ENCODE data around the gene IWS1.
"Not testable (repeated sequence)": the region's sequence is repeated elsewhere in the genome, so short reads cannot be mapped to it uniquely, and the experiment has no call there.

Gene IWS1

GRCh38 chr2:127530245-127531140, 4.2 kb upstream of the IWS1 start:
- no peak overlapping the region for H3K9ac ChIP-seq (ENCODE audit: low read depth in 1 of 2, low read length in 2 of 2)
- peaks cover 16 to 22% of the 10 kb centered on the region in 2 donors for H3K4me1 ChIP-seq (ENCODE audit: control insufficient read depth in 2 of 2, insufficient read depth in 2 of 2, low read length in 2 of 2)
- no peak overlapping the region for H3K4me3 ChIP-seq (ENCODE audit: low read length in 2 of 2)
- no peaks in the 10 kb centered on the region for H3K27me3 ChIP-seq (ENCODE audit: control insufficient read depth in 2 of 2, insufficient read depth in 2 of 2, low read length in 2 of 2)
- H3K27ac ChIP-seq (ENCODE audit: low read depth in 2 of 2, low read length in 2 of 2): peak overlapping the region; percentile 54 to 56
- no peaks in the 10 kb centered on the region for H3K9me3 ChIP-seq (ENCODE audit: control insufficient read depth in 2 of 2, low read length in 2 of 2)
- H3K36me3 ChIP-seq (ENCODE audit: control insufficient read depth in 2 of 2, insufficient read depth in 2 of 2, low read length in 2 of 2): no peaks in the 10 kb centered on the region

GRCh38 chr2:127529416-127529815, 3.1 kb upstream of the IWS1 start:
- peaks cover 17 to 20% of the 10 kb centered on the region in 2 donors for H3K4me1 ChIP-seq (ENCODE audit: control insufficient read depth in 2 of 2, insufficient read depth in 2 of 2, low read length in 2 of 2)
- not testable (repeated sequence) for H3K27ac ChIP-seq (ENCODE audit: low read depth in 2 of 2, low read length in 2 of 2); H3K9ac ChIP-seq (ENCODE audit: low read depth in 1 of 2, low read length in 2 of 2); H3K36me3 ChIP-seq (ENCODE audit: control insufficient read depth in 2 of 2, insufficient read depth in 2 of 2, low read length in 2 of 2); H3K4me3 ChIP-seq (ENCODE audit: low read length in 2 of 2); H3K9me3 ChIP-seq (ENCODE audit: control insufficient read depth in 2 of 2, low read length in 2 of 2); H3K27me3 ChIP-seq (ENCODE audit: control insufficient read depth in 2 of 2, insufficient read depth in 2 of 2, low read length in 2 of 2)

GRCh38 chr2:127528487-127528886, 2.2 kb upstream of the IWS1 start:
- no peak overlapping the region for H3K27ac ChIP-seq (ENCODE audit: low read depth in 2 of 2, low read length in 2 of 2)
- no peaks in the 10 kb centered on the region for H3K9me3 ChIP-seq (ENCODE audit: control insufficient read depth in 2 of 2, low read length in 2 of 2)
- peaks cover 12 to 14% of the 10 kb centered on the region in 2 donors for H3K4me1 ChIP-seq (ENCODE audit: control insufficient read depth in 2 of 2, insufficient read depth in 2 of 2, low read length in 2 of 2)
- H3K27me3 ChIP-seq (ENCODE audit: control insufficient read depth in 2 of 2, insufficient read depth in 2 of 2, low read length in 2 of 2): no peaks in the 10 kb centered on the region
- peaks cover 4% of the 10 kb centered on the region in 2 donors for H3K36me3 ChIP-seq (ENCODE audit: control insufficient read depth in 2 of 2, insufficient read depth in 2 of 2, low read length in 2 of 2)
- no peak overlapping the region for H3K4me3 ChIP-seq (ENCODE audit: low read length in 2 of 2)
- no peak overlapping the region for H3K9ac ChIP-seq (ENCODE audit: low read depth in 1 of 2, low read length in 2 of 2)

- H3K9me3 ChIP-seq (ENCODE audit: control insufficient read depth in 2 of 2, low read length in 2 of 2): no peaks in the 10 kb centered on the region
- peak overlapping the region; percentile 97 to 98 for H3K27ac ChIP-seq (ENCODE audit: low read depth in 2 of 2, low read length in 2 of 2)
- H3K36me3 ChIP-seq (ENCODE audit: control insufficient read depth in 2 of 2, insufficient read depth in 2 of 2, low read length in 2 of 2): peaks cover 5 to 14% of the 10 kb centered on the region in 2 donors
- peaks cover 12 to 14% of the 10 kb centered on the region in 2 donors for H3K4me1 ChIP-seq (ENCODE audit: control insufficient read depth in 2 of 2, insufficient read depth in 2 of 2, low read length in 2 of 2)
- no peaks in the 10 kb centered on the region for H3K27me3 ChIP-seq (ENCODE audit: control insufficient read depth in 2 of 2, insufficient read depth in 2 of 2, low read length in 2 of 2)
- H3K4me3 ChIP-seq (ENCODE audit: low read length in 2 of 2): peak overlapping the region; percentile 88 to 90
- H3K9ac ChIP-seq (ENCODE audit: low read depth in 1 of 2, low read length in 2 of 2): peak overlapping the region; percentile 88 to 97
Measured at GRCh38 chr2:127527001-127527804, 914 bp upstream of the IWS1 start.

GRCh38 chr2:127525691-127526131, 578 bp downstream of the IWS1 start:
- peaks cover 10 to 12% of the 10 kb centered on the region in 2 donors for H3K4me1 ChIP-seq (ENCODE audit: control insufficient read depth in 2 of 2, insufficient read depth in 2 of 2, low read length in 2 of 2)
- peaks cover 11 to 26% of the 10 kb centered on the region in 2 donors for H3K36me3 ChIP-seq (ENCODE audit: control insufficient read depth in 2 of 2, insufficient read depth in 2 of 2, low read length in 2 of 2)
- no peaks in the 10 kb centered on the region for H3K9me3 ChIP-seq (ENCODE audit: control insufficient read depth in 2 of 2, low read length in 2 of 2)
- peak overlapping the region; percentile 88 to 97 for H3K9ac ChIP-seq (ENCODE audit: low read depth in 1 of 2, low read length in 2 of 2)
- peak overlapping the region; percentile 88 to 90 for H3K4me3 ChIP-seq (ENCODE audit: low read length in 2 of 2)
- H3K27ac ChIP-seq (ENCODE audit: low read depth in 2 of 2, low read length in 2 of 2): peak overlapping the region; percentile 97 to 98
- no peaks in the 10 kb centered on the region for H3K27me3 ChIP-seq (ENCODE audit: control insufficient read depth in 2 of 2, insufficient read depth in 2 of 2, low read length in 2 of 2)

GRCh38 chr2:127524198-127524834, 2.0 kb downstream of the IWS1 start:
- Histone ChIP-seq H3K36me3 (ENCODE audit: control insufficient read depth in 2 of 2, insufficient read depth in 2 of 2, low read length in 2 of 2) (peaks cover 15 to 32% of the 10 kb centered on the region in 2 donors), H3K4me1 (ENCODE audit: control insufficient read depth in 2 of 2, insufficient read depth in 2 of 2, low read length in 2 of 2) (peaks cover 10 to 12% of the 10 kb centered on the region in 2 donors)
- not testable (repeated sequence) for H3K9ac ChIP-seq (ENCODE audit: low read depth in 1 of 2, low read length in 2 of 2); H3K4me3 ChIP-seq (ENCODE audit: low read length in 2 of 2); H3K9me3 ChIP-seq (ENCODE audit: control insufficient read depth in 2 of 2, low read length in 2 of 2); H3K27ac ChIP-seq (ENCODE audit: low read depth in 2 of 2, low read length in 2 of 2); H3K27me3 ChIP-seq (ENCODE audit: control insufficient read depth in 2 of 2, insufficient read depth in 2 of 2, low read length in 2 of 2)

- Histone ChIP-seq H3K27me3 (ENCODE audit: control insufficient read depth in 2 of 2, insufficient read depth in 2 of 2, low read length in 2 of 2) (no peaks in the 10 kb centered on the region), H3K4me1 (ENCODE audit: control insufficient read depth in 2 of 2, insufficient read depth in 2 of 2, low read length in 2 of 2) (peaks cover 10 to 12% of the 10 kb centered on the region in 2 donors), H3K4me3 (ENCODE audit: low read length in 2 of 2) (no peak overlapping the region), H3K9me3 (ENCODE audit: control insufficient read depth in 2 of 2, low read length in 2 of 2) (no peaks in the 10 kb centered on the region), H3K27ac (ENCODE audit: low read depth in 2 of 2, low read length in 2 of 2) (no peak overlapping the region), H3K9ac (ENCODE audit: low read depth in 1 of 2, low read length in 2 of 2) (no peak overlapping the region), H3K36me3 (ENCODE audit: control insufficient read depth in 2 of 2, insufficient read depth in 2 of 2, low read length in 2 of 2) (peaks cover 18 to 32% of the 10 kb centered on the region in 2 donors)
Measured at GRCh38 chr2:127523269-127523939, 2.9 kb downstream of the IWS1 start.

GRCh38 chr2:127520424-127520823, 5.9 kb downstream of the IWS1 start:
- Histone ChIP-seq H3K9me3 (ENCODE audit: control insufficient read depth in 2 of 2, low read length in 2 of 2) (no peaks in the 10 kb centered on the region), H3K9ac (ENCODE audit: low read depth in 1 of 2, low read length in 2 of 2) (no peak overlapping the region), H3K4me1 (ENCODE audit: control insufficient read depth in 2 of 2, insufficient read depth in 2 of 2, low read length in 2 of 2) (peaks cover under 1 to 6% of the 10 kb centered on the region in 2 donors), H3K36me3 (ENCODE audit: control insufficient read depth in 2 of 2, insufficient read depth in 2 of 2, low read length in 2 of 2) (peaks cover 26 to 43% of the 10 kb centered on the region in 2 donors), H3K4me3 (ENCODE audit: low read length in 2 of 2) (no peak overlapping the region), H3K27me3 (ENCODE audit: control insufficient read depth in 2 of 2, insufficient read depth in 2 of 2, low read length in 2 of 2) (no peaks in the 10 kb centered on the region), H3K27ac (ENCODE audit: low read depth in 2 of 2, low read length in 2 of 2) (no peak overlapping the region)

GRCh38 chr2:127517465-127517864, 8.8 kb downstream of the IWS1 start:
- peaks cover 0 to under 1% of the 10 kb centered on the region in 2 donors for H3K4me1 ChIP-seq (ENCODE audit: control insufficient read depth in 2 of 2, insufficient read depth in 2 of 2, low read length in 2 of 2)
- peaks cover 27 to 45% of the 10 kb centered on the region in 2 donors for H3K36me3 ChIP-seq (ENCODE audit: control insufficient read depth in 2 of 2, insufficient read depth in 2 of 2, low read length in 2 of 2)
- no peak overlapping the region for H3K27ac ChIP-seq (ENCODE audit: low read depth in 2 of 2, low read length in 2 of 2)

More at GRCh38 chr2:127517465-127517864, 8.8 kb downstream of the IWS1 start:
- Histone ChIP-seq H3K27me3 (ENCODE audit: control insufficient read depth in 2 of 2, insufficient read depth in 2 of 2, low read length in 2 of 2) (no peaks in the 10 kb centered on the region), H3K9ac (ENCODE audit: low read depth in 1 of 2, low read length in 2 of 2) (no peak overlapping the region), H3K4me3 (ENCODE audit: low read length in 2 of 2) (no peak overlapping the region), H3K9me3 (ENCODE audit: control insufficient read depth in 2 of 2, low read length in 2 of 2) (no peaks in the 10 kb centered on the region)

All from mucosa of rectum (tissue), 2 donors.